Measurements from ENCODE around the gene ADD1. TPM values are rescaled to one million over a fixed set of nuclear protein-coding genes. Genes with fewer than 3 reads are reported as not detected.
A peak's percentile ranks its signal among the peaks of the same experiment; 100 is the strongest.

The ADD1 gene
- polyA plus RNA-seq, 3 donors: 76.1 to 122 (median 103) TPM

DNA sequence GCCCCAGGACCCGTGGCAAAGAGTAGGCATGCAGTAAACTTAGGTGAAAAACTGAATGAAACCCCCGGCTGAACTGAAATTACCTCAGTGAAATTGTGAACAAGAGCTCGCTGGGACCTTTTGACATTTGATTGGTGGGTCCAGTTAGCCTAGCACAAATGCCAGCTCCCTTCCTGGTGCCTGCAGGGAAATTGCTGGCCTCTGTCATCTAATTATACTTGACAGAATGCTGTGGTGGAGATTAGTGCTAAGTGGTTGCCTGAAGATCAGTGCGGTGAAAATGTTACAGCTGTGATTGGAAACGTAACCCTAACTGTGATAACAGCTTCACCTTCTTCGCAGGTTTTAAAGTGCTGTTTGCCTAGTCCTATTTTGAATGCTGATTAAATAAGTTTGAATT, 43.0 kb downstream of the ADD1 start:
- peaks cover 63% of the 10 kb centered on the region for H4K20me1 ChIP-seq (ENCODE audit: insufficient read depth, low read length)
- DNase-seq: no peak
- Mint-ChIP-seq H3K9me3 (peaks cover 0 to 2% (median 0%) of the 10 kb centered on the region in 7 donors), H3K36me3 (peaks cover 60 to 65% of the 10 kb centered on the region in 2 donors), H3K27me3 (ENCODE audit: low read depth in 3 of 3) (peaks cover 0 to 1% (median 0%) of the 10 kb centered on the region in 3 donors), H3K4me3 (no peak overlapping the region), H3K4me1 (peaks cover 13% of the 10 kb centered on the region), H3K27ac (peak overlapping the region in 1 of 7 donors; percentile 32)
- no peak overlapping the region for H3K4me2 ChIP-seq (replicated peaks; ENCODE audit: extremely low read depth, low read length, poor library complexity, severe bottlenecking)
- no peaks in the 10 kb centered on the region for H3K9me3 ChIP-seq (replicated peaks in 1 of 2; ENCODE audit: control insufficient read depth in 1 of 2, insufficient read depth in 1 of 2, low read length in 2 of 2)
- peaks cover 8 to 9% of the 10 kb centered on the region in 2 donors for H3K4me1 ChIP-seq (ENCODE audit: control insufficient read depth in 1 of 2, insufficient read depth in 2 of 2, low read length in 2 of 2)
- intact Hi-C loops (cut with micrococcal nuclease): no loop called here
- 100% methylated on average over 5 of the region's 6 CpGs for WGBS (ENCODE audit: insufficient coverage)
- H3K79me2 ChIP-seq (ENCODE audit: insufficient read depth, low read length): peaks cover 14% of the 10 kb centered on the region
- no peak for TF ChIP-seq CTCF (IDR thresholded peaks at IDR 0.05)
- peaks cover 56 to 88% of the 10 kb centered on the region in 2 donors for H3K36me3 ChIP-seq (replicated peaks in 1 of 2; ENCODE audit: control insufficient read depth in 1 of 2, insufficient read depth in 2 of 2, low read length in 2 of 2)
- no peaks in the 10 kb centered on the region for H3K27me3 ChIP-seq (ENCODE audit: control insufficient read depth in 2 of 2, insufficient read depth in 2 of 2, low read length in 2 of 2)
- H3K9ac ChIP-seq (ENCODE audit: insufficient read depth, low read length, poor library complexity, severe bottlenecking): no peak overlapping the region
- H3K4me3 ChIP-seq (replicated peaks in 1 of 3; ENCODE audit: low read depth in 2 of 3, low read length in 3 of 3): no peak overlapping the region
- H3K27ac ChIP-seq (ENCODE audit: low read depth in 1 of 2, low read length in 2 of 2): no peak overlapping the region
- no peak overlapping the region for H2AFZ ChIP-seq (ENCODE audit: insufficient read depth, low read depth, low read length, poor library complexity, severe bottlenecking)

- peaks cover 13% of the 10 kb centered on the region for H3K4me1 Mint-ChIP-seq
- H3K4me3 Mint-ChIP-seq: no peak overlapping the region
- H3K4me2 ChIP-seq (replicated peaks; ENCODE audit: extremely low read depth, low read length, poor library complexity, severe bottlenecking): no peak overlapping the region
- no peak for DNase-seq
- H2AFZ ChIP-seq (ENCODE audit: insufficient read depth, low read depth, low read length, poor library complexity, severe bottlenecking): no peak overlapping the region
- H3K27me3 Mint-ChIP-seq (ENCODE audit: low read depth in 3 of 3): peaks cover 0 to 1% (median 0%) of the 10 kb centered on the region in 3 donors
- peaks cover 17% of the 10 kb centered on the region for H3K79me2 ChIP-seq (ENCODE audit: insufficient read depth, low read length)
- TF ChIP-seq CTCF (IDR thresholded peaks at IDR 0.05): no peak
- peaks cover 56 to 61% of the 10 kb centered on the region in 2 donors for H3K36me3 Mint-ChIP-seq
- H3K9ac ChIP-seq (ENCODE audit: insufficient read depth, low read length, poor library complexity, severe bottlenecking): no peak overlapping the region
- peaks cover 55 to 88% of the 10 kb centered on the region in 2 donors for H3K36me3 ChIP-seq (replicated peaks in 1 of 2; ENCODE audit: control insufficient read depth in 1 of 2, insufficient read depth in 2 of 2, low read length in 2 of 2)
- intact Hi-C loops (cut with micrococcal nuclease): no loop called here
- H3K9me3 Mint-ChIP-seq: peaks cover 0 to 2% (median 0%) of the 10 kb centered on the region in 7 donors
- H3K27ac ChIP-seq (ENCODE audit: low read depth in 1 of 2, low read length in 2 of 2): peak overlapping the region in 1 of 2 donors; percentile 23
- H3K27ac Mint-ChIP-seq: peak overlapping the region in 6 of 7 donors; percentile 17 to 72 (median 50)
- H3K9me3 ChIP-seq (replicated peaks in 1 of 2; ENCODE audit: control insufficient read depth in 1 of 2, insufficient read depth in 1 of 2, low read length in 2 of 2): no peaks in the 10 kb centered on the region
- 64% methylated on average over 3 of the region's 3 CpGs for WGBS (ENCODE audit: insufficient coverage)
- peaks cover 64% of the 10 kb centered on the region for H4K20me1 ChIP-seq (ENCODE audit: insufficient read depth, low read length)
- no peak overlapping the region for H3K4me3 ChIP-seq (replicated peaks in 1 of 3; ENCODE audit: low read depth in 2 of 3, low read length in 3 of 3)
- no peaks in the 10 kb centered on the region for H3K27me3 ChIP-seq (ENCODE audit: control insufficient read depth in 2 of 2, insufficient read depth in 2 of 2, low read length in 2 of 2)
- H3K4me1 ChIP-seq (ENCODE audit: control insufficient read depth in 1 of 2, insufficient read depth in 2 of 2, low read length in 2 of 2): peaks cover 8 to 9% of the 10 kb centered on the region in 2 donors
These were observed 43.7 kb downstream of the ADD1 start for GRCh38 chr4:2887343-2887742.
